Measurements from ENCODE around the gene AGAP1. TPM values are rescaled to one million over a fixed set of nuclear protein-coding genes. Genes with fewer than 3 reads are reported as not detected.

Gene AGAP1
- total and polyA plus RNA-seq, 10 donors = 1.1 to 26.6 (median 11.3) TPM

- H3K4me1 ChIP-seq = no peaks in the 10 kb centered on the region
- 76 to 84% (median 80%) methylated on average over 4 of the region's 4 CpGs for WGBS, 5 donors
- no peak overlapping the region for H3K4me3 ChIP-seq
- intact Hi-C loops (cut with DNase I; ENCODE audit: low total_unique reads) = no loop called here
- no peaks in the 10 kb centered on the region for H3K36me3 ChIP-seq
- no peak overlapping the region for H3K27ac ChIP-seq
- no peak for TF ChIP-seq POLR2A (IDR thresholded peaks at IDR 0.05)
- TF ChIP-seq POLR2AphosphoS5 (IDR thresholded peaks at IDR 0.05) = no peak
- TF ChIP-seq, protein P1, sequence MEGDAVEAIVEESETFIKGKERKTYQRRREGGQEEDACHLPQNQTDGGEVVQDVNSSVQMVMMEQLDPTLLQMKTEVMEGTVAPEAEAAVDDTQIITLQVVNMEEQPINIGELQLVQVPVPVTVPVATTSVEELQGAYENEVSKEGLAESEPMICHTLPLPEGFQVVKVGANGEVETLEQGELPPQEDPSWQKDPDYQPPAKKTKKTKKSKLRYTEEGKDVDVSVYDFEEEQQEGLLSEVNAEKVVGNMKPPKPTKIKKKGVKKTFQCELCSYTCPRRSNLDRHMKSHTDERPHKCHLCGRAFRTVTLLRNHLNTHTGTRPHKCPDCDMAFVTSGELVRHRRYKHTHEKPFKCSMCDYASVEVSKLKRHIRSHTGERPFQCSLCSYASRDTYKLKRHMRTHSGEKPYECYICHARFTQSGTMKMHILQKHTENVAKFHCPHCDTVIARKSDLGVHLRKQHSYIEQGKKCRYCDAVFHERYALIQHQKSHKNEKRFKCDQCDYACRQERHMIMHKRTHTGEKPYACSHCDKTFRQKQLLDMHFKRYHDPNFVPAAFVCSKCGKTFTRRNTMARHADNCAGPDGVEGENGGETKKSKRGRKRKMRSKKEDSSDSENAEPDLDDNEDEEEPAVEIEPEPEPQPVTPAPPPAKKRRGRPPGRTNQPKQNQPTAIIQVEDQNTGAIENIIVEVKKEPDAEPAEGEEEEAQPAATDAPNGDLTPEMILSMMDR (IDR thresholded peaks at IDR 0.05 in 8 of 11, conservative IDR thresholded peaks at IDR 0.05 in 3 of 11) = no peak
- no peak for DNase-seq
- H3K9me3 ChIP-seq = peaks cover 0 to 21% (median 7%) of the 10 kb centered on the region in 8 donors
- H3K27me3 ChIP-seq (replicated peaks in 1 of 7) = no peaks in the 10 kb centered on the region
These were observed 21.4 kb upstream of the AGAP1 start for GRCh38 chr2:235472443-235472842.

DNA sequence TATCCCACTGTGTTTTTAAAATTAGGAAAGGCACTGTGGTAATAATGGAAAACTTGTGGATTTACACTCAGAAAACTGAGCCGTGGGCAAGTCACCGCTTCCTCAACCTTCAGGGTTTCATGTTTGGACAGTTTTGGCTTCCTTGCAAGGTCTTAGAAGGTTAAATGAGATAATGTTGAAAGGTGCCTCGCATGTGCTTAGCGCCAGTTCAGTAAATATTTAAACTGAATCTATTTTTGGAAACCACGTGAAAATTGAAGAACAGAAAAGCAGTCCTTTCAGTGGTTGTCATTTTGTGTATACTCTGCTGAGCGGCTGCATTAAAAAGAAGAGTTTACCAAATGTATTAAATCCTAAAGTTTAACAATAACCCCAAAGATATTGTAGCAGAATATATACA lies 15.2 kb upstream of the AGAP1 start:
- intact Hi-C loops (cut with DNase I; ENCODE audit: low total_unique reads) = no loop called here
- TF ChIP-seq POLR2AphosphoS5 (IDR thresholded peaks at IDR 0.05) = no peak
- TF ChIP-seq, protein P1 (IDR thresholded peaks at IDR 0.05 in 8 of 11, conservative IDR thresholded peaks at IDR 0.05 in 3 of 11) = no peak
- no peak for TF ChIP-seq POLR2A (IDR thresholded peaks at IDR 0.05)
- H3K9me3 ChIP-seq = peaks cover 0 to 21% (median 7%) of the 10 kb centered on the region in 8 donors
- peaks cover 0 to 3% (median 0%) of the 10 kb centered on the region in 7 donors for H3K27me3 ChIP-seq (replicated peaks in 1 of 7)
- no peaks in the 10 kb centered on the region for H3K36me3 ChIP-seq
- no peak overlapping the region for H3K27ac ChIP-seq
- 70 to 82% (median 74%) methylated on average over 6 of the region's 6 CpGs for WGBS, 5 donors
- no peak for DNase-seq
- no peak overlapping the region for H3K4me3 ChIP-seq
- no peaks in the 10 kb centered on the region for H3K4me1 ChIP-seq

- Histone ChIP-seq H3K27me3 (replicated peaks in 1 of 7) (peaks cover 0 to 3% (median 0%) of the 10 kb centered on the region in 7 donors), H3K27ac (no peak overlapping the region), H3K9me3 (peaks cover 0 to 17% (median 7%) of the 10 kb centered on the region in 8 donors), H3K4me1 (no peaks in the 10 kb centered on the region), H3K36me3 (no peaks in the 10 kb centered on the region), H3K4me3 (no peak overlapping the region)
- TF ChIP-seq POLR2AphosphoS5 (IDR thresholded peaks at IDR 0.05) (no peak), POLR2A (IDR thresholded peaks at IDR 0.05) (no peak)
- TF ChIP-seq, protein P1 (IDR thresholded peaks at IDR 0.05 in 8 of 11, conservative IDR thresholded peaks at IDR 0.05 in 3 of 11) = no peak
- DNase-seq = no peak
- intact Hi-C loops (cut with DNase I; ENCODE audit: low total_unique reads) = no loop called here
- 76 to 83% (median 77%) methylated on average over 11 of the region's 11 CpGs for WGBS, 5 donors
These were observed 14.2 kb upstream of the AGAP1 start for GRCh38 chr2:235479604-235480003.

GRCh38 chr2:235480614-235481013 lies 13.2 kb upstream of the AGAP1 start:
- H3K4me1 ChIP-seq = no peaks in the 10 kb centered on the region
- H3K27me3 ChIP-seq (replicated peaks in 1 of 7) = peaks cover 0 to 7% (median 0%) of the 10 kb centered on the region in 7 donors
- H3K4me3 ChIP-seq = no peak overlapping the region
- TF ChIP-seq POLR2AphosphoS5 (IDR thresholded peaks at IDR 0.05) (no peak), POLR2A (IDR thresholded peaks at IDR 0.05) (no peak)
- TF ChIP-seq, protein P1 (IDR thresholded peaks at IDR 0.05 in 8 of 11, conservative IDR thresholded peaks at IDR 0.05 in 3 of 11) = no peak
- H3K27ac ChIP-seq = no peak overlapping the region
- intact Hi-C loops (cut with DNase I; ENCODE audit: low total_unique reads) = no loop called here
- no peak for DNase-seq
- no peaks in the 10 kb centered on the region for H3K36me3 ChIP-seq
- peaks cover 0 to 7% (median 4%) of the 10 kb centered on the region in 8 donors for H3K9me3 ChIP-seq
- 63 to 87% (median 72%) methylated on average over 4 of the region's 4 CpGs for WGBS, 5 donors

Measured in spleen (tissue), 11 donors.